HG03280 (cell line): ENCODE results near the gene RCC1.
"Not testable (repeated sequence)": the region's sequence is repeated elsewhere in the genome, so short reads cannot be mapped to it uniquely, and the experiment has no call there.

ENCODE experiments used
- ATAC-seq: cut with Tn5 transposase; IDR thresholded peaks from one replicate; pipeline ENCODE4 v1.9.1; 2021; ENCODE audit warnings: mild to moderate bottlenecking, moderate library complexity; ENCODE audit not compliant: unreplicated experiment

Gene RCC1

DNA sequence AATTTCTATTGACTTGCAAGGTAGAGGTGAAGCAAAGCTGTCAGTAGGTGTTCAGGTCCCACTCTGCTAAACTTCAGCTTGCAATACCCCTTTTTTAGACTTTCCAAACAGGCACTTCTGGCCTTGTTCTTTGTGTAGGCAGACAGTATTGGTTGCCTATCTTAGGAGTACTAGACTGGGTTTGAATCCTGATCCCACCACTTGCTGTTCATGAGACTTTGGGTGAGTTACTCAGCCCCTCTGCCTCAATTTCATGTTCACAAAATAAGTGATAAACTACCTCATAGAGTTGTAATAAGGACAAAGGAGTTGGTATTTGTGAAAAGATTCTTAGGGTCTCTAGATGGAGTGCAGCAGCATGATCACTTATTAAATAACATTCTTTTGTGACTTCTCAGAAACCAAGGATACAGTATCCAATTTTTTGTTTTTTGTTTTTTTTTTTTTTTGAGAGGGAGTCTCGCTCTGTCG lies 5.2 kb downstream of the RCC1 start:
- no peak for ATAC-seq

DNA sequence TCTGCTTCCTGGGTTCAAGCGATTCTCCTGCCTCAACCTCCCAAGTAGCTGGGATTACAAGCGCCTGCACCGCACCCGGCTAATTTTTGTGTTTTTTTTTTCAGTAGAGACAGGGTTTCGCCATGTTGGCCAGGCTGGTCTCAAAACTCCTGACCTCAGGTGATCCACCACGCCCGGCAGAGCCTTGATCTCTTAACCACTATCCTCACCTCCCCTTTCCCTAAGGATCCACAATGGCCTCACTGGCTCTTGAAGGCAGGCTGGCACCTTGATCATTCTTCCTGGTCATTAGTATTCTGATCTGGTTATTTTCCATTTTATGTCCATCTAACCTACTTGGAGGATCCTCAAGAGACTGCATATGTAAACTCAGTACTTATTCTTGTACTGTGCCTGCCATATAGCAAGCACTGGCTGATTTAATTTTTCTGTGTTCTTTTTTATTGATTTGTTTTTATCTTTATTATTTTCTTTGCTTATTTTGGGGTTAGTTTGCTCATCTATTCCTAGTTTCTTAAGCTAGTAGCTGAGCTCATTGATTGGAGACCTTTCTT lies 6.3 kb downstream of the RCC1 start:
- ATAC-seq: no peak

DNA sequence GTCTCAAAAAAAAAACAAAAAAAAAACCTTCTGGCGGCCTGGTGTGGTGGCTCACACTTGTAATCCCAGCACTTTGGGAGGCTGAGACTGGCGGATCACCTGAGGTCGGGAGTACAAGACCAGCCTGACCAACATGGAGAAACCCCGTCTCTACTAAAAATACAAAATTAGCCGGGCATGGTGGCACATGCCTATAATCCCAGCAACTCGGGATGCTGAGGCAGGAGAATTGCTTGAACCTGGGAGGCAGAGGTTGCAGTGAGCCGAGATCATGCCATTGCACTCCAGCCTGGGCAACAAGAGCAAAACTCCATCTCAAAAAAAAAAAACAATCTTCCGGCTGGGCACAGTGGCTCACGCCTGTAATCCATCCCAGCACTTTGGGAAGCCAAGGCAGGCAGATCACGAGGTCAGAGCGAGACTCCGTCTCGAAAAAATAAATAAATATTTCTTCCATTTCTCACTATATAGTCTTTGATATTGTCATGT lies 8.6 kb downstream of the RCC1 start:
- ATAC-seq: not testable (repeated sequence)

DNA sequence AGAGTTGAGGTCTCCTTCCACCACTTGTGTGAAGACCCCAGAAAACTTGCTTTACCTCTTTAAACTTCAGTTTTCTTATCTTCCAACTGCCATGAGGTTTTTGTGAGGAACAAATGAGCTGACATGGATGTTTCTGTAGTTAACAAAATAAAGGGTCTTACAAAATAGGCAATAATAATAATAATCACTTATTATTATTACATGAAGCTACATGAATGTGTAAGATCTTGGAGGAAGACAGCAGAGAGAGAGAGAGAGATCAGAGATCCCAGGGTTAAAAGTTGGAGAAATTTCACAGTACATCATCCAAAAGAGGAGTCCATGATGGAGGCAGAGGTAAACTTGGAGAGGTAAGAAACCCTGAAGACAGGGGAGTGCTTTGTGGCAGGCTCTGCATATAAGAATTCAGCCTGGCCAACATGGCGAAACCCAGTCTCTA lies 10.7 kb downstream of the RCC1 start:
- ATAC-seq: no peak

DNA sequence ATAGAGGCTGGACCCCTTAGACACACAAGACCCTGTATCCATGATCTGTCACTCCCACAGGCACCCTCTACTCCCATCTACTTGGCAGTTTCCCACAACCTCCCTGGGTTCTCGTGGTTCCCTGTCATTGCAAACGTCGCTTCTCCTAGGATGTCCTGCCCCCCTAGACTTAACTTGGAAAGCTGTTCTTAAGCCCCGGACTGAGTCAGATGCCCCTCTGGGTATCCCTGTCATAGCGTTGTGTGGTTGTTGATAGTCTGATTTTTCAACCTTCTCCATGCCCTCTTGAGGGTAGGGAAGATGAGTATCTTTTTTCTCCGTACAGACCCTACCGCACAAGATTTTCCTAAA lies 11.8 kb downstream of the RCC1 start:
- peak; percentile 5 for ATAC-seq

DNA sequence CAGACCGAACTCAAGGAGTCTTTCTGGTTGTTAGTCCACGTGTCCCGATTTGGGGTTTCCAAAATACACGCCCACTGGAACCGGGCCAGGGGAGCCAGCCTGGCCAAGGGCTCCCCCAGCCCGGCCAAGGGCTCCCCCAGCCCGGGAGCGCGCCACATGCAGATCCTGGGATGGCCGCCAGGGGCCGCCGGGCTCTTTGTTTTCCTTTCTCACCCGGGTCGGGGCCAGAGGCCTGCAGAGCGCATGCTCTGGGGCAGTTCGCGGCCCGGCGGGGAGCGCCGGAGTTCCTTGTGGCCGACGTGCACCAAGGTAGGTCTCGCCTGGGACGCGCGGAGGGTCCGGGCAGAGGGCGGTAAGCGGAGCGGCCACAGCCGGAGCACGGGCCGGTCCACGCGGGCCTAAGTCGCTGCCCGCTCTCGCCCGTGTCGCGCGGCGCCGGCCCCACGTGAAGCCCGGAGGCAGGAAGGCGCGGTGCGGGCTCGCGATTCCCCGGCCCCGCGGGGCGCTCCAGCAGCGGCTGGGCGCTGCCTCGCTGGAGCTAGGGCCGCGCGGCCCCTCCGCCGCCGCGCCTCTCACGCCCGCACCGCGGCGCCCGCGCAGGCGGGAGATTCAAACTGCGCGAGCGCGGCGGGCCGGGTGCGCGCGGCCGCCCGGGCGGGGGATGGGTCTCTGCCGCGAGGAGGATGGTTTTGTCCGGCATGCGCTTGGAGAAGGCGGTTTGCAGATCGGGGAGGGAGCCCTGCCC lies 12.3 kb downstream of the RCC1 start:
- peak; percentile 76 for ATAC-seq

DNA sequence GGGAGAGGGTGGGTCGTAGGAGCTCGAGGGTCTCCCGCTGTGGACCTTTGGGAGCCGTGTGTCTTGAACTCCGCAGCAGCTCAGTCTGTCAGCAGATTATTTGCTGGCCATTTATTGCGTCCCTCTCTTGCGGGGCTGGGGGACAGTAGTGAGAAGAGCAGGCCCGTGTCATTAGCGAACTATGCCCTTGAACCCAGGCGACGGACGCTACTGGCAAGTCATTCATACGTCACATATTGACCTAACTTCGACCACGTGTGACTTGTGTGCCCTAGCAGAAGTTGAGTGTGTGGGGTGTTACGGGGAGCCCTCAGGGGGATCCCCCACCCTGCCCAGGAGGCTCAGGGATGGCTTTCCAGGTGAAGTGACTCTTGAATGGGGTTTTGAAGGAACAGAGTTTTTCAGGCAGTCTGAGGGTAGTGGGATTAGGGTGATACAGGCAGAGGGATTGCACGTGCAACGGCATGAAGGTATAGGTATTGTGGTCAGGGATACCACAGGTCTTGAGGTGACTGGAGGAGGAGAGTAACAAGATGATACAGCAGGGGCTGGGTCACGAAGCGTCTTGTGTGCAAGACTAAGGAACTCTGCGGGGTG lies 13.0 kb downstream of the RCC1 start:
- ATAC-seq: no peak

DNA sequence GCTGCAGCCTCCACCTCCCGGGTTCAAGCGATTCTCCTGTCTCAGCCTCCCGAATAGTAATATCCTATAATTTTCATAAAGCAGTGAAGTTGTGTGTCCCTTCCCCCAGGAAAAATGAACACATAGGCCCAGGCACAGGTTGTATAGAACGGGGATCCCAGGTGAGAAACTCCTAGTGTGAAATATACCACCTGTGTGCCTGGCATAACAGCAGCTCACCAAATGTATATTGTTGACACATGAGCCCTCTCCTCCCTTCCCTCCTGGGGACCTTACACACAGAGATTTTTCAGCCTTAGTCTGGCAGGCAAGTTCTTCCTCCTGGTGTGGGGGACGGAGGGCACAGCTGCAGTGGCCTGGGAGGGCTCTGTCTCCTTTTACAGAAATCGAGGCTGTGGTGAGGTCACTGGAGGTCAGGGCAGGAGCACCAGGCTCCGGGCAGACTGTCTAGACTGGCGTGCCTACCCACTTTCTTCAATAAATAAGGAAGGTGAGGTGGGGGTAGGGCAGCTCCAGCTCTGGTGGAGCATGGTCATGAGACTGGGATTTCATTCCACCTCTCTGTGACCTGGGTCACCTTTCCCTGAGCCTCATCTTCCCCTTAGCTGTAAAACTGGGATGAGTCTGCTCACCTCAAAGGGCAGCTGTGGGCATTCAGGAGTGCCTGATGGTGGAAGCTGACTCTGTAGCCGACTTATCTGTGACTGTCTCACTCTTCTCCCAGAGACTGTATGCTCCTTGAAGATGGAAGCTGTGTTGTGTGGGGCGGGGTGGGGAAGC lies 14.3 kb downstream of the RCC1 start:
- ATAC-seq: no peak

DNA sequence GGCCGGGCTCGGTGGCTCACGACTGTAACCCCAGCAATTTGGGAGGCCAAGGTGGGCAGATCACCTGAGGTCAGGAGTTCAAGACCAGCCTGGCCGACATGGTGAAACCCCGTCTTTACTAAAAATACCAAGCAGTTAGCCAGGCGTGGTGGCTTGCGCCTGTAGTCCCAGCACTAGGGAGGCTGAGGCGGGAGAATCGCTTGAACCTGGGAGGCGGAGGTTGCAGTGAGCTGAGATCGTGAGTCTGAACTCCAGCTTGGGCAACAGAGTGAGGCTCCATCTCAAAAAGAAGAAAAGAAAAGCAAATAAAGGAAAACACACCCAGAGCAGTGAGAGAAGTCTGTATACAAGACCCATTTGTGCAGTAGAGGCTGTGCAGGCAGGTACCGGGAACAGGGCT lies 15.0 kb downstream of the RCC1 start:
- ATAC-seq: not testable (repeated sequence)

DNA sequence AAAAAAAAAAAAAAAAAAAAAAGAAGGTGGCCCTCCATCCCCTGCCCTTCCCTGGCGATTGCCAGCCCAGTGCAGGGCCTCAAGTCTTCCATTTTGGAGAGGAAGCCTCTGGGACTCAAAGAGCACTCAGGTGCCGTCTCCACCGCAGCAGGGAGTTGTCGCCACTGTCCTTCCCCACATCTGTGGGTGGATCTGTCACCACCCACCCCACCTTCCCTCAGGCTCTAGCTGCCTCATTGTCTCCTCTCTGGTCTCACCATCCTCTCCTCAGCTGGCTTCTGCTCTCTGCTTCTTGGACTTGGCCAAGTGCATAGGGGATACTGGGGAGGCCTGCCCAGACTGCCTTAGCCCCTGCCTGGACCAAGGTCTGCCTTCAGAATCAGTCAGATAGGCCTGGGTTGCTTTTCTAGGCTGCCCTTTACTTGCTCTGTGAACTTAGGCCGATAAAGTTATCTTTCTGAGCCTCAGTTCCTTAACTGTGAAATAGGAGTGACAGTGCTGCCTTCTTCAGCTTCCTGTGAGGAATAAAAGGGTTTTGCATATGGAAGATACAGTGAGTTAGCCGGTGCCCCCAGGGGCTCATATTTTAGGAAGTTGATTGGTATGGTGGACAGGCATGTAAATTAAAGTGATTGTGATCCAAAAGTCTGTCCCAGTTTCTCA lies 15.8 kb downstream of the RCC1 start:
- ATAC-seq: no peak

DNA sequence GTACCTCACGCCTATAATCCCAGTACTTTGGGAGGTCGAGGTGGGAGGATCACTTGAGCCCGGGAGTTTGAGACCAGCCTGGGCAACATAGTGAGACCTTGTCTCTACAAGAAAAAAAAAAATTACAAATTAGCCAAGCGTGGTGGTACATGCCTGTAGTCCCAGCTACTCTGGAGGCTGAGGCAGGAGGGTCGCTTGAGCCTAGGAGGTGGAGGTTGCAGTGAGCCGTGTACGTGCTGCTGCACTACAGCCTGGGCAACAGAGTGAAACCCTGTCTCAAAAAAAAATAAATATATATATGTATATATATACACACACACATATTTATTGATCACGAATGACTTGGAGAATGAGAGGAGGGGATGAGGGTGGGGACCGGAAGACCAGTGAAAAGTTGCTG lies 16.7 kb downstream of the RCC1 start:
- not testable (repeated sequence) for ATAC-seq

DNA sequence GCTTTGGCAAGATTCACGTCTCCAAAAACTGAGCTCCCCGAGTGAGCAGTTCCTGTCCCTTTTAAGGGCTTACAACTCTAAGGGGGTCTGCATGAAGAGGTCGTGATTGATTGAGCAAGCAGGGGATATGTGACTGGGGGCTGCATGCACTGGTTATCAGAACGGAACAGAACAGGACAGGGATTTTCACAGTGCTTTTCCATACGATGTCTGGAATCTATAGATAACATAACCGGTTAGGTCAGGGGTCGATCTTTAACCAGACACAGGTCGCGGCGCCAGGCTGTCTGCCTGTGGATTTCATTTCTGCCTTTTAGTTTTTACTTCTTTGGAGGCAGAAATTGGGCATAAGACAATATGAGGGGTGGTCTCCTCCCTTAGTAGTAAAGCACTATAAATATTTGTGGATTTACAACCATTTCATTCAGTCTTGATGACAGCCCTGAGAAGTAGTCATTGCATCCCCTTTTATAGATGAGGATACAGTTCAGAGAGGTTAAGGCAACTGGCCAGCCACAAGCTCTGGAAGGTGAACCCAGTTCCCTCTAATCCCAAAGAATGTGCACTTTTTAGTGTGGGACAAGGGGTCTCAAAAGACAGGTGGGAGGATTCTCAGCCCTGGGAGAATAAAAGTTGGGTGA lies 19.3 kb downstream of the RCC1 start:
- not testable (repeated sequence) for ATAC-seq

DNA sequence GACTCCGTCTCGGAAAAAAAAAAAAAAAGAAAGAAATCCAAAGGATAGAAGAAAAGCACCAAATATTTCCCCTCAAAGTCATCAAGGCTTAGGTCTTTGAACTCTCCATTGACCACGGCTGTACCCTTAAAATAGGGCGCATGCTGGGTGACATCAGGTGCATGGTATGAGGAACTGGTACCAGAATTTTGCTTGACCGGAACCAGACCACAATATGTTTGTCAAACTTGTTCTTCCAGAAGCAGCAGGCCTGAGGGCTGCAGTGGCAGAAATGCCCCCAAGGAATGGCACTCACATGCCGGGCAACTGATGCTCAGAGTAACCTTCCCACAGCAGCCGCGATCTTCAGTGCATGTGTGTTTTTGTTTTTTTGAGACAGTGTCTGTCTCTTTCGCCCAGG lies 21.0 kb downstream of the RCC1 start:
- ATAC-seq: no peak

DNA sequence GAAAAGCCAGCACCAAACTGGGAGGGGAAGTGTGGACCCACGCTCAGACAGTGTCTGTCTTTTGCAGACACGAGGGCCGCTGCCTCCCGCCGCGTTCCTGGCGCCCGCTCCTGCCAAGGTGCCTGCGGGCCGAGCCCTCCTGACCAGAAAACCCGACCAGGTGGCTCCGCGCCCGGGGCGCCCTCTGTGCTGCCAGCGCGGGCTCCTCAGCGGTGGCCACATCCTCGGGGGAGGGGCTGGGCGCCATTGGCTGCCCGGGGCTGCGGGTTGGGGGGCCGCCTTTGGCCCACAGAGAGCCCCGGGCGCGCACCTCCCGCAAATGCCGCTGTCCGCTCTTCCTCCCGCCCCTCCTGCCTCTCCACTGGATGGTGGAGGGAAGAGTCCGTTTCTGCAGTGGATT lies 24.6 kb downstream of the RCC1 start:
- ATAC-seq: no peak

DNA sequence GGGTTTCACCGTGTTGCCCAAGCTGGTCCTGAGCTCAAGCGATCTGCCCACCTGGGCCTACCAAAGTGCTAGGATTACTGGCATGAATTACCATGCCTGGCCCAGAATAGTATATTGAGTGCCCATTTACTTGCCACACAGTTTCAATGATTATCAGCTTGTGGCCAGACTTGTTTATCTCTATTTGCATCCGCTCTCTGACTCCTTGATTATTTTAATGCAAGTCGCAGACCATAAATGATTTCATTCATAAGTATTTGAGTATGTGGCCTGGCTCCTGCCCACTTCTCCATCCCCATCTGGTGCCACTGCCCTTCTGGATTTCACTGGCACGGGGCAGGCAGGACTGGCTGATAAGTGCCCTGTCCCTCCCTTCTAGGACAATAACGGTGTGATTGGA lies 28.8 kb downstream of the RCC1 start:
- no peak for ATAC-seq

DNA sequence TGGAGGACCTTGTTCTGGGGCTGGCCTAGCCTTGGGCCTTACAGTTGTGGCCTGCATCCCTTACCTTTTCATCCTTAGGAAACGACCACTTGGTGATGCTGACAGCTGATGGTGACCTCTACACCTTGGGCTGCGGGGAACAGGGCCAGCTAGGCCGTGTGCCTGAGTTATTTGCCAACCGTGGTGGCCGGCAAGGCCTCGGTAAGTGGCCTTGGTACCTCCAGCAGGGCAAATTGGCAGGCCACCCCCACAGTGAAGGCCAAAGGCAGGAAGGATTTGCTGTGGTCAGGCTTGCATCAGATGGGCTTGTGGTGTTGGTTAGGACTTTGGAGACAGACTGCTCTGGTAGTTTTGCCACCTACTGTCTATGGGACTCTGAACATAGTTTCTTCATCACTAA lies 29.3 kb downstream of the RCC1 start:
- ATAC-seq: no peak

DNA sequence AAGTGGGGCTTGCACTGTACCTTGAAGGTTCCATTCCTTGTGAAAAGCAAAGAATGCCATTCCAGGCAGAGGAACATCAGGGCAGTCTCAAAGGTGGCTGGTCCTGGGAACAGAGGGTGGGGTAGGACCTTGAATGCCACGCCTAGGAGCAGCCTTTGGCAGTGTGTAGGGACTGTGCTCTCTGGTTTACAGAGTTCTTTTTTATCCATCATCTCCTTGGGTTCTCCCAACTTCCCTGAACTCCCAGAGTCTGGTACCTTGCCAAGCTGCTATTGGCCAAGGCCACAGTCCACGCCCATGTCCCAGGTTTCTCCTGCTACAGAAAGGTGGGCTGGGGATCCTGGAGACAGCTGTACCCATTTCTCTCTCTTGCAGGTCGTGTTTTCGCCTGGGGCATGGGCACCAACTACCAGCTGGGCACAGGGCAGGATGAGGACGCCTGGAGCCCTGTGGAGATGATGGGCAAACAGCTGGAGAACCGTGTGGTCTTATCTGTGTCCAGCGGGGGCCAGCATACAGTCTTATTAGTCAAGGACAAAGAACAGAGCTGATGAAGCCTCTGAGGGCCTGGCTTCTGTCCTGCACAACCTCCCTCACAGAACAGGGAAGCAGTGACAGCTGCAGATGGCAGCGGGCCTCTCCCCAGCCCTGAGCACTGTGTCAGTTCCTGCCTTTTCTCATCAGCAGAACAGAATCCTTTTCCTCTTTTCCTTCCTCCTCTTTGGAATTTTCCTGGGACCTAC lies 31.8 kb downstream of the RCC1 start:
- no peak for ATAC-seq

DNA sequence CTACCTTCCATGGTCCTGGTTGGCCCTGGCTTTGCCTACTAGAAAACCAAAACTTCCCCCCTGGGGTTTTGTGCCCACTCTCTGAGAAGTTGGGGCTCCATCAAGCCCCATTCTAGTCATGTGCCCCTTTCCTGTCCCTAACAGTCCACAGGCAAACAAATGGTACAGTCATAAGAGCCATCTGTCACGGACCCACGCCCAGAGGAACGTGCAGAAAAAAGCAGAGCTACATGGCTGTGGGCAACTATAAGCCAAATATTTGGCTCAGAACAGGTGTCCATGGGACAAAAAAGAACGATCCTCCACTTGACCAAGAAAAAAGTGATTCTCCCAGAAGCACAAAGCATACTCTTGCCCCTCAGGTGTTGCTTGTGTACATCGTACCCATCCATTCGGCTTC lies 32.4 kb downstream of the RCC1 start:
- no peak for ATAC-seq

DNA sequence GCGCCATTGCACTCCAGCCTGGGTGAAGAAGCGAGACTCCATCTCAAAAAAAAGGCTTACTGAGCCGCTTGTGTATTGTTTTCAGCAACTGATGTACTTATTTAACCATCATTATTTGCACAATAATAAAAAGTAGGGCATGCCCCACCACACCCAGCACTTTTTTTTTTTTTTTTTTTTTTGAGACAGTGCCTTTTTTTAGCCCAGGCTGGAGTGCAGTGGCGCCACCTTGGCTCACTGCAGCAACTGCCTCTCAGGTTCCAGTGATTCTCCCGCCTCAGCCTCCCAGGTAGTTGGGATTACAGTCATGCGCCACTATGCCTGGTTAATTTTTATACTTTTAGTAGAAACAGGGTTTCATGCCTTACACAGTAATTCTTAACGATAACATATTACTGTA lies 34.8 kb downstream of the RCC1 start:
- ATAC-seq: no peak
